WTC11 (cell line): ENCODE measurements around the gene ATP6V0E1. TPM values are rescaled to one million over a fixed set of nuclear protein-coding genes. Genes with fewer than 3 reads are reported as not detected.

Experiments used
- ATAC-seq: fragments of 200-7000 bp; cut with Tn5 transposase; 2 replicates; pipeline ENCODE4 v1.10.0; 2021; ENCODE audit warnings: mild to moderate bottlenecking, moderate library complexity
- CTCF ChIA-PET: fragments of 300-600 bp; sonication (Branson Sonifier 250); formaldehyde crosslinking; loops from one replicate; lab custom pipeline; 2021; ENCODE audit warnings: antibody characterized with exemption; lab: Charles Lee
- POLR2A ChIA-PET: fragments of 350-600 bp; sonication (Branson Sonifier 250); formaldehyde crosslinking; loops from one replicate; lab custom pipeline; 2021; ENCODE audit warnings: antibody characterized with exemption; lab: Charles Lee
- DNase-seq: peaks from one replicate; pipeline ENCODE4 v3.0.0; 2021; ENCODE audit warnings: low spot score
- H3K27ac Mint-ChIP-seq: 2 replicates; pipeline ENCODE4 v1.8.0; 2021; ENCODE audit warnings: mixed read lengths
- H3K27me3 Mint-ChIP-seq: 2 replicates; pipeline ENCODE4 v1.8.0; 2021; ENCODE audit warnings: low read depth, mild to moderate bottlenecking, moderate library complexity, mixed read lengths
- H3K36me3 Mint-ChIP-seq: 2 replicates; pipeline ENCODE4 v1.8.0; 2021; ENCODE audit warnings: mixed read lengths
- H3K4me1 Mint-ChIP-seq: 2 replicates; pipeline ENCODE4 v1.8.0; 2022; ENCODE audit warnings: mixed read lengths
- H3K4me3 Mint-ChIP-seq: 2 replicates; pipeline ENCODE4 v1.8.0; 2021; ENCODE audit warnings: mild to moderate bottlenecking, moderate library complexity, mixed read lengths
- H3K9me3 Mint-ChIP-seq: 2 replicates; pipeline ENCODE4 v1.8.0; 2021; ENCODE audit warnings: mixed read lengths
- ATF1 ChIP-seq: sonication (generic); formaldehyde crosslinking; IDR thresholded peaks from 2 replicates; pipeline ENCODE4 v1.8.1; 2023; ENCODE audit warnings: mild to moderate bottlenecking, moderate library complexity, missing genetic modification reagents
- E2F5 ChIP-seq: sonication (generic); formaldehyde crosslinking; IDR thresholded peaks from 2 replicates; pipeline ENCODE4 v1.8.1; 2022; ENCODE audit warnings: mild to moderate bottlenecking, moderate library complexity, missing genetic modification reagents
- EMX1 ChIP-seq: fragments of 250-450 bp; sonication (Bioruptor Pico); IDR thresholded peaks from 2 replicates; pipeline ENCODE4 v1.8.0; 2021; ENCODE audit warnings: mild to moderate bottlenecking
- FOXP4 ChIP-seq: sonication (generic); formaldehyde crosslinking; IDR thresholded peaks from 2 replicates; pipeline ENCODE4 v1.8.0; 2022; ENCODE audit warnings: mild to moderate bottlenecking, missing genetic modification reagents
- IRF2 ChIP-seq: sonication (generic); formaldehyde crosslinking; IDR thresholded peaks from 2 replicates; pipeline ENCODE4 v1.8.0; 2022; ENCODE audit warnings: low read depth, missing genetic modification reagents, borderline replicate concordance
- JAZF1 ChIP-seq: fragments of 250-450 bp; sonication (Bioruptor Pico); IDR thresholded peaks from 2 replicates; pipeline ENCODE4 v1.9.0; 2021; ENCODE audit warnings: moderate library complexity, mild to moderate bottlenecking, inconsistent platforms
- MYBL2 ChIP-seq: sonication (generic); formaldehyde crosslinking; IDR thresholded peaks from 2 replicates; pipeline ENCODE4 v1.8.1; 2023; ENCODE audit warnings: mild to moderate bottlenecking, moderate library complexity, missing genetic modification reagents
- SOX15 ChIP-seq: fragments of 250-450 bp; sonication (Bioruptor Pico); IDR thresholded peaks from 2 replicates; pipeline ENCODE4 v1.9.0; 2021; ENCODE audit warnings: mild to moderate bottlenecking
- ZNF121 ChIP-seq: sonication (generic); formaldehyde crosslinking; IDR thresholded peaks from 2 replicates; pipeline ENCODE4 v1.8.0; 2023; ENCODE audit warnings: missing genetic modification reagents
- ZNF232 ChIP-seq: sonication (generic); formaldehyde crosslinking; IDR thresholded peaks from 2 replicates; pipeline ENCODE4 v1.8.0; 2022; ENCODE audit warnings: mild to moderate bottlenecking, missing genetic modification reagents
- ZNF396 ChIP-seq: fragments of 250-450 bp; sonication (Bioruptor Pico); IDR thresholded peaks from 2 replicates; pipeline ENCODE4 v1.8.0; 2021; ENCODE audit warnings: mild to moderate bottlenecking, moderate library complexity, borderline replicate concordance
- ZNF416 ChIP-seq: fragments of 250-450 bp; sonication (Bioruptor Pico); IDR thresholded peaks from 2 replicates; pipeline ENCODE4 v1.9.0; 2021; ENCODE audit warnings: mild to moderate bottlenecking, inconsistent platforms
- ZSCAN18 ChIP-seq: fragments of 250-450 bp; sonication (Bioruptor Pico); IDR thresholded peaks from 2 replicates; pipeline ENCODE4 v2.1.2; 2022; ENCODE audit warnings: mild to moderate bottlenecking, moderate library complexity
- total RNA-seq: library from RNA; stranded (reverse); gene quantifications from 3 replicates; pipeline ENCODE4 v1.2.3, GENCODE V29; 2021
- TF ChIP-seq, protein P1 (sequence below): sonication (generic); formaldehyde crosslinking; IDR thresholded peaks from 2 replicates; pipeline ENCODE4 v1.8.1; 2023; ENCODE audit warnings: mild to moderate bottlenecking, moderate library complexity, missing genetic modification reagents
- TF ChIP-seq, protein P2 (sequence below): sonication (generic); formaldehyde crosslinking; IDR thresholded peaks from 2 replicates; pipeline ENCODE4 v1.8.1; 2023; ENCODE audit warnings: mild to moderate bottlenecking, missing genetic modification reagents, borderline replicate concordance

ATP6V0E1 gene
- total RNA-seq, 1 experiment from 2014 or later, result 80.9 TPM

DNA sequence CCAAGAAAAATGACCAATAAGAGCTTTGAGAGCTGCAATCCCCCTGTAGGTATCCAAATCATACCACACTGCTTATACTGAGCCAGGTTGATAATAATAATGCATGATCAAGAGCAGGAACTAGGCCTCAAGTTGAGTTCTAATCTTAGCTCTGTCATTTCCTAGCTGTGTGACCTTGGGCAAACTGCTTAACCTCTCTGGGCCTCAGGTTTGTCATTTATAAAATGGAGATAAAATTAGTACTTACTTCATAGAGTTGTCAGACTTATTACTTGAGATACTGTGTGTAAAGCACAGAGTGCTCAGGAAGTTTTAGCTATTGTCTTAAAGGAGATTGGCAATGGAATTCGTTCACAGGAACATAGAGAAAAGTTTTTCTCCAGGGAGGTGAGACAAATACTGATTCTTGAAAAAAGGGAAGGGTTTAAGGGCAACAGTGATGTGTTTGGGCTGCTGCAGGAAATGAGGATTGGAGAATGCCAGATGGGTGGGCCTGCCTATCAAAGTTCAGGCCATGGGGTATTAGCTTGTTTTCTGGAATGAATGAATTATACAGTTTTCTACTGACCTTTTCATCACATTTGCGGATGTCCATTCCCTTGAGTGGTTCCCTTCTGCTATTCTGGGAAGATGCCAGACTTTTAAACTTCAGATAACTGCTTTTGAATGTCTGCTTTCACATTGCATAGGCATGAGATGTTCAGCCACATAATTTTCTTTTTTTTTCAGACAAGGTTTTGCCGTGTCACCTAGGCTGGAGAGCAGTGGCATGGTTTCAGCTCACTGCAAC, 10.2 kb upstream of the ATP6V0E1 start:
- Mint-ChIP-seq H3K27me3 (peaks cover 24% of the 10 kb centered on the region), H3K27ac (no peak overlapping the region), H3K9me3 (no peaks in the 10 kb centered on the region), H3K4me1 (no peaks in the 10 kb centered on the region)
- ATAC-seq (no peak), DNase-seq (no peak)
- CTCF ChIA-PET, result interaction anchor here (0.6 to 1.6 kb wide), 4 partner anchors 172 to 511 kb away, joined by 3 to 4 read pairs (median 4); no protein-coding TSS in a partner anchor
- no peak for TF ChIP-seq E2F5 (CRISPR knock-in tag)
- TF ChIP-seq EMX1 (CRISPR knock-in tag), result no peak
- TF ChIP-seq MYBL2 (CRISPR knock-in tag), result no peak
- no peak for TF ChIP-seq FOXP4 (CRISPR knock-in tag)
- TF ChIP-seq ZSCAN18 (CRISPR knock-in tag), result no peak
- TF ChIP-seq IRF2, result no peak
- TF ChIP-seq, protein P1, sequence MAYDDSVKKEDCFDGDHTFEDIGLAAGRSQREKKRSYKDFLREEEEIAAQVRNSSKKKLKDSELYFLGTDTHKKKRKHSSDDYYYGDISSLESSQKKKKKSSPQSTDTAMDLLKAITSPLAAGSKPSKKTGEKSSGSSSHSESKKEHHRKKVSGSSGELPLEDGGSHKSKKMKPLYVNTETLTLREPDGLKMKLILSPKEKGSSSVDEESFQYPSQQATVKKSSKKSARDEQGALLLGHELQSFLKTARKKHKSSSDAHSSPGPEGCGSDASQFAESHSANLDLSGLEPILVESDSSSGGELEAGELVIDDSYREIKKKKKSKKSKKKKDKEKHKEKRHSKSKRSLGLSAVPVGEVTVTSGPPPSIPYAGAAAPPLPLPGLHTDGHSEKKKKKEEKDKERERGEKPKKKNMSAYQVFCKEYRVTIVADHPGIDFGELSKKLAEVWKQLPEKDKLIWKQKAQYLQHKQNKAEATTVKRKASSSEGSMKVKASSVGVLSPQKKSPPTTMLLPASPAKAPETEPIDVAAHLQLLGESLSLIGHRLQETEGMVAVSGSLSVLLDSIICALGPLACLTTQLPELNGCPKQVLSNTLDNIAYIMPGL (CRISPR knock-in tag), result no peak
- no peak for TF ChIP-seq SOX15 (CRISPR knock-in tag)
- no peak for TF ChIP-seq ZNF416
- no peak for TF ChIP-seq ZNF232 (CRISPR knock-in tag)
- no peak for TF ChIP-seq ATF1 (CRISPR knock-in tag)
- TF ChIP-seq, all 79 proteins: peak for 0
- peaks cover 10% of the 10 kb centered on the region for H3K36me3 Mint-ChIP-seq
- no peak overlapping the region for H3K4me3 Mint-ChIP-seq
- POLR2A ChIA-PET, result no interaction called here

GRCh38 chr5:172973931-172974330, 9.6 kb upstream of the ATP6V0E1 start:
- ChIA-PET POLR2A (no interaction called here), CTCF (interaction anchor here (1.6 kb wide), 1 partner anchor 267 kb away, joined by 4 read pairs; no protein-coding TSS in a partner anchor)
- no peak for ATAC-seq

More at GRCh38 chr5:172973931-172974330, 9.6 kb upstream of the ATP6V0E1 start:
- Mint-ChIP-seq H3K9me3 (no peaks in the 10 kb centered on the region), H3K27me3 (peaks cover 24% of the 10 kb centered on the region), H3K4me1 (no peaks in the 10 kb centered on the region), H3K27ac (no peak overlapping the region), H3K36me3 (peaks cover 8% of the 10 kb centered on the region), H3K4me3 (no peak overlapping the region)
- TF ChIP-seq, protein P2, sequence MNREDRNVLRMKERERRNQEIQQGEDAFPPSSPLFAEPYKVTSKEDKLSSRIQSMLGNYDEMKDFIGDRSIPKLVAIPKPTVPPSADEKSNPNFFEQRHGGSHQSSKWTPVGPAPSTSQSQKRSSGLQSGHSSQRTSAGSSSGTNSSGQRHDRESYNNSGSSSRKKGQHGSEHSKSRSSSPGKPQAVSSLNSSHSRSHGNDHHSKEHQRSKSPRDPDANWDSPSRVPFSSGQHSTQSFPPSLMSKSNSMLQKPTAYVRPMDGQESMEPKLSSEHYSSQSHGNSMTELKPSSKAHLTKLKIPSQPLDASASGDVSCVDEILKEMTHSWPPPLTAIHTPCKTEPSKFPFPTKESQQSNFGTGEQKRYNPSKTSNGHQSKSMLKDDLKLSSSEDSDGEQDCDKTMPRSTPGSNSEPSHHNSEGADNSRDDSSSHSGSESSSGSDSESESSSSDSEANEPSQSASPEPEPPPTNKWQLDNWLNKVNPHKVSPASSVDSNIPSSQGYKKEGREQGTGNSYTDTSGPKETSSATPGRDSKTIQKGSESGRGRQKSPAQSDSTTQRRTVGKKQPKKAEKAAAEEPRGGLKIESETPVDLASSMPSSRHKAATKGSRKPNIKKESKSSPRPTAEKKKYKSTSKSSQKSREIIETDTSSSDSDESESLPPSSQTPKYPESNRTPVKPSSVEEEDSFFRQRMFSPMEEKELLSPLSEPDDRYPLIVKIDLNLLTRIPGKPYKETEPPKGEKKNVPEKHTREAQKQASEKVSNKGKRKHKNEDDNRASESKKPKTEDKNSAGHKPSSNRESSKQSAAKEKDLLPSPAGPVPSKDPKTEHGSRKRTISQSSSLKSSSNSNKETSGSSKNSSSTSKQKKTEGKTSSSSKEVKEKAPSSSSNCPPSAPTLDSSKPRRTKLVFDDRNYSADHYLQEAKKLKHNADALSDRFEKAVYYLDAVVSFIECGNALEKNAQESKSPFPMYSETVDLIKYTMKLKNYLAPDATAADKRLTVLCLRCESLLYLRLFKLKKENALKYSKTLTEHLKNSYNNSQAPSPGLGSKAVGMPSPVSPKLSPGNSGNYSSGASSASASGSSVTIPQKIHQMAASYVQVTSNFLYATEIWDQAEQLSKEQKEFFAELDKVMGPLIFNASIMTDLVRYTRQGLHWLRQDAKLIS (CRISPR knock-in tag), result no peak
- TF ChIP-seq ZNF121 (CRISPR knock-in tag), result no peak
- no peak for TF ChIP-seq SOX15 (CRISPR knock-in tag)
- no peak for TF ChIP-seq ZNF396
- TF ChIP-seq JAZF1 (CRISPR knock-in tag), result no peak
- DNase-seq, result no peak
